Lower leg skin (tissue), 3 donors: Measurements from ENCODE around the gene AFAP1L2.

Experiments used
- POLR2A ChIP-seq, 2 donors: fragments of 450-650 bp; IDR thresholded peaks; one replicate each; pipeline ENCODE4 v1.6.1; 2016 to 2017; ENCODE audit warnings: antibody characterized with exemption in 2 of 2, mild to moderate bottlenecking in 1 of 2, moderate library complexity in 1 of 2
- TF ChIP-seq, protein P1 (sequence below), 3 donors: fragments of 450-650 bp; IDR thresholded peaks; one replicate each; pipeline ENCODE4 v1.5.1; 2016; ENCODE audit warnings: antibody characterized with exemption in 3 of 3, mild to moderate bottlenecking in 3 of 3, moderate library complexity in 2 of 3

GRCh38 chr10:114311023-114311422, 93.3 kb downstream of the AFAP1L2 start:
- TF ChIP-seq, protein P1, sequence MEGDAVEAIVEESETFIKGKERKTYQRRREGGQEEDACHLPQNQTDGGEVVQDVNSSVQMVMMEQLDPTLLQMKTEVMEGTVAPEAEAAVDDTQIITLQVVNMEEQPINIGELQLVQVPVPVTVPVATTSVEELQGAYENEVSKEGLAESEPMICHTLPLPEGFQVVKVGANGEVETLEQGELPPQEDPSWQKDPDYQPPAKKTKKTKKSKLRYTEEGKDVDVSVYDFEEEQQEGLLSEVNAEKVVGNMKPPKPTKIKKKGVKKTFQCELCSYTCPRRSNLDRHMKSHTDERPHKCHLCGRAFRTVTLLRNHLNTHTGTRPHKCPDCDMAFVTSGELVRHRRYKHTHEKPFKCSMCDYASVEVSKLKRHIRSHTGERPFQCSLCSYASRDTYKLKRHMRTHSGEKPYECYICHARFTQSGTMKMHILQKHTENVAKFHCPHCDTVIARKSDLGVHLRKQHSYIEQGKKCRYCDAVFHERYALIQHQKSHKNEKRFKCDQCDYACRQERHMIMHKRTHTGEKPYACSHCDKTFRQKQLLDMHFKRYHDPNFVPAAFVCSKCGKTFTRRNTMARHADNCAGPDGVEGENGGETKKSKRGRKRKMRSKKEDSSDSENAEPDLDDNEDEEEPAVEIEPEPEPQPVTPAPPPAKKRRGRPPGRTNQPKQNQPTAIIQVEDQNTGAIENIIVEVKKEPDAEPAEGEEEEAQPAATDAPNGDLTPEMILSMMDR (IDR thresholded peaks at IDR 0.05), result no peak
- no peak for TF ChIP-seq POLR2A (IDR thresholded peaks at IDR 0.05)
